CD1c-positive myeloid dendritic cell (primary cell): Measurements from ENCODE around the gene TXNDC16.

ENCODE experiments used
- DNase-seq: peaks from one replicate; pipeline ENCODE4 v3.0.0-alpha.2; 2016; ENCODE audit errors: extremely low spot score

Gene TXNDC16

DNA sequence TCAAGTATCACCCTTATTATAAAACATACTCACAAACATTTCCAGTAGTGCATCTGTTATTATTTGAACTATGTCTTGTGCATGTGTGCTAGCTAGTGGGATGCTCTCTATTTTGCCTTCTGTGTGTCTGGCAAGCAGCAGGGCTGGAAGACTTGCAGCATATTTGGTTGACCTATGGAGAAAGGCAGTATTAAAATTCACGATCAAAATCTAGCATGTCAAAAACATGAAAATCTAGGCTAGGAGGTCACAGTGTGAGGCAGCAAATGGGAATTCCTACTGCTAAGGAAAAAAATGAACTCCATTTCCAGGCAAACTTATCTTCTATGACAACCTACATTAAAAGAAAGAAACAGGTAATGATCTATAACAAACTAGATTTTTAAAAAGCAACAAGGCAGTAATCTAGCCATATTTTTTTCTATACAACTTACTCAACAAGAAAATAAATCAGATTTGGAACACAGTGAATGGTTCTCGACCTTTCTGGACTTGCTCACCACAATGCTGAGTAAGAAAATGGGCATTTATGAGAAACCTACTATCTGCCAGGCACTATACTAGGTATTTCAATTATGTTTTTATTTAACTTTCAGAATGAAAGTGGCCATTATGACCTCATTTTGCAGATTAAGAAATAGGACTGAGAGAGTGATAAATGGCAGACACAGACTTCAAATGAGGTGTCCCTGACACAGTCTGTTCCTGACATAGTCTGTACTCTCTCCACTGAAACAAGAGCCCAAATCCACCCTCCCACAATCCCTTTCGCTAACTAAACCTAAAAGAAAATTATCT is 96.8 kb downstream of the TXNDC16 start:
- no peak for DNase-seq

- no peak for DNase-seq
These were observed 105.1 kb downstream of the TXNDC16 start for GRCh38 chr14:52447236-52447635.

DNA sequence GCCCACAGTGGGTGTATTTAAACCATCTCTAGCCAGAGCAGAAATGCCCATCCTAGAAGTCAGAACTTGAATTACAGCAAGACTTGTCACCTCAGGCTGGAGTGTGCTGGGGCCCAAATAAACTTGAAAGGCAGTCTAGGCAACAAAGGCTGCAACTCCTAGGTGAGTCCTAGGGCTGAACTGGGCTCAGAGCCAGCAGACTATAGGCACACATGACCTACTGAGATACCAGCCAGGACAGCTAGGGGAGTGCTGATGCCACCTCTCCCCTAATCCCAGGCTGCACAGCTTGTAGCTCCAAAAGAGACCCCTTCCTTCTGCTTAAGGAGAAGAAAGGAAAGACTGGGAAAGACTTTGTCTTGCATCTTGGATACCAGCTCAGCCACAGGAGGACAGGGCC is 106.0 kb downstream of the TXNDC16 start:
- no peak for DNase-seq

DNA sequence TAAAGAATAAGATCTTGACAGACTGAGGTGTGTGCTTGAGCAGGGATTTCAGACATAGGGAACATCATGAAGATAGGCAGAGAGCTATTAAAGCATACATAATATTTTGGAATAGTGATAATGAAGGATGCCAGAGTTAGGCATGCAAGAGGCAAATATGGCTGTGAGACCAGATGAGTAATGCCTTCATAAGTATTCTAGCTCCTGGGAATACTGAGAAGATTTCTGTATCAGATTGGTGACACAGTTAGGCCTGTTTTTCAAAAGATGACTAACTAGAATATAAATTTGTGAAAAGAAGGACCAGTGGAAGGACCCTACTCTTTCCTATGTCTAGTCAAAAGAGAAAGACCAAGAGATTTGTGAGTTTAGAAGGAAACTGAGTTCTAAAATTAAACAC is 108.8 kb downstream of the TXNDC16 start:
- DNase-seq = no peak

DNA sequence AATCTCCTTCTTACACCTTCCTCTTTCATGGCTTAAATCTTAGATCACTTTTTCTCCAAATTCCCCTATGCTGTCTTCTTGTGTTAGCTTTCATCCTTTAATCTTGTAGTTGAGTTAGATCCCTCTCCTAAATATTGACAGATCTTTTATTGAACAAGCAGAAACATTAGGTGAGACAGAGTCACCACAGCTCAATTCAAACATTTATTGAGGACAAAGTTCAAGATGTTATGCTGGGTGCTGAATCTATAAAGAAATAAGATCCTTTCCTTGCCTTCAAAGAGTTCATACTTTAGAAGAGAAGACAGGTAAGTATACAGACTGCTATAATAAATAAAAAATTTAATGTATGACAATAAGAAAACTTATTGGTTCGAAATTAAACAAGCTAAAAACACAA is 109.7 kb downstream of the TXNDC16 start:
- no peak for DNase-seq

DNA sequence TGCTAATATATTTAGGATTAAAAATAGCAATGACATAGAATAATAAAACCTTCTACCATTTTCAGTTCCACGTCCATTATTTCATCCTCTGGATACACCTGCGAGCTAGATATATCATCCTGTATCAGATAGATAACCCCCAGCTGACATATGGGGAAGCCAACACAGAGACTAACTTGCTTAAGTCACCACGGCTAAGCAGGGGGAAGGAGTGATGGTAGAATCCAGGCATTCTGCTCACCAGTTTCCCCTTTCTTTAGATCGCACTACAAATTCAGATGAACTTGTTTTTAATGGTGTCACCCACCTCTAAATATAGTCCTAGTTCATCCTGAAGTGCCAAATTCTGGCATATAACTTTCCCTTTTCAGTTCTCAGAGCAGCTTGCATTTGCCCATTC is 110.1 kb downstream of the TXNDC16 start:
- no peak for DNase-seq

GRCh38 chr14:52439476-52439875 is 112.8 kb downstream of the TXNDC16 start:
- no peak for DNase-seq

GRCh38 chr14:52434955-52435354 is 117.3 kb downstream of the TXNDC16 start:
- DNase-seq = no peak

- DNase-seq = no peak
These were observed 121.8 kb downstream of the TXNDC16 start for GRCh38 chr14:52430474-52430873.

DNA sequence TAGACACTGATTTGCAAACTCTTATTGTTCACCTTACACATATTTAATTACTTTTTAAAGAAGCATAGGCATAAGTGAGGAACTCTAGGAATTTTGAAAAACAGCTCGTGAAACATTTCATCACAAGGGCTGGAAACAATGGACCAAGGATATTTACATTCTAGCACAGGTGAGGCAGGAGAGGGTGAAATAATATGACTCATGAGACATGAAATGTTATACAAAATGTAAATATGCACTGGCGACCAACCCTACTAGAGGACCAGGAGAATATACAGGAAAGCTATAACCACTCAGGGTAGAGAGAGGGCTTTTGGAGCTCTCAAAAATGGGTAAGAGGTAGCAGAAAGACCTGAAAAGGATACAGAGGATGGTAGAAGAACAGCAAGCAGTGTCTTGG is 122.9 kb downstream of the TXNDC16 start:
- DNase-seq = no peak

GRCh38 chr14:52427460-52427859 is 124.8 kb downstream of the TXNDC16 start:
- DNase-seq = peak; percentile 13

DNA sequence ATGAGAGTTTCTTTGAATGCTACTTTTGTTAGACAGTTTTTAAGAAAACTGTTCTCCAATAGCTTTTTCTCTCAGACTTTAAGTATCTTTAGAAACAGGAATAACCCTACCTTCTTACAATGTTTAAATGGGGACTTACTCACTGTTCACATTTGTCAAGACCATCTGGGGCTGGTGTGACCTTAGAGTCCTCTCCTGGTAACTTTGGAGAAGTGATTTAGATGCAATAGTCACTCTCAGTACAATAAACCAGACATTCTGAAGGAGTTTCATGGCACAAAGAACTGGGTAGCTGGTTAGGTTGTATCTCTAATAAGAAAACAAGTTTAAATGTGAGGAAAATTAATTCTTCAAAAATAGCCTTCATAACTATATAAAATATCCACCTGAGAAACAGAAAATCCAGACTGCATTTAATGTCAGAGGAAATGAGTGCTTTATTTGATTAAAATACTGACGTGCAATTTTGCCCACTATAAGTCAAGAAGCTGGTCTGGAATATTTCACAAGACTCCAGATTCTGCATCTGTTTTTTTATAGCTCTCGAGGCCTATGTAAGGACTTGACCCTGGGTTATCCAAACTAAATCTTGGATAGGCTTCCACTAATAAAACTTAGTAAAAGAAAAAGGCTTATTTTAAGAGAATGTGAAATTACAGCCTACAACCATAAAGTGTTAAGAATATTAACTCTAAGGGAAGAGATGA is 129.5 kb downstream of the TXNDC16 start:
- DNase-seq = no peak

GRCh38 chr14:52417139-52417538 is 135.2 kb downstream of the TXNDC16 start:
- no peak for DNase-seq

DNA sequence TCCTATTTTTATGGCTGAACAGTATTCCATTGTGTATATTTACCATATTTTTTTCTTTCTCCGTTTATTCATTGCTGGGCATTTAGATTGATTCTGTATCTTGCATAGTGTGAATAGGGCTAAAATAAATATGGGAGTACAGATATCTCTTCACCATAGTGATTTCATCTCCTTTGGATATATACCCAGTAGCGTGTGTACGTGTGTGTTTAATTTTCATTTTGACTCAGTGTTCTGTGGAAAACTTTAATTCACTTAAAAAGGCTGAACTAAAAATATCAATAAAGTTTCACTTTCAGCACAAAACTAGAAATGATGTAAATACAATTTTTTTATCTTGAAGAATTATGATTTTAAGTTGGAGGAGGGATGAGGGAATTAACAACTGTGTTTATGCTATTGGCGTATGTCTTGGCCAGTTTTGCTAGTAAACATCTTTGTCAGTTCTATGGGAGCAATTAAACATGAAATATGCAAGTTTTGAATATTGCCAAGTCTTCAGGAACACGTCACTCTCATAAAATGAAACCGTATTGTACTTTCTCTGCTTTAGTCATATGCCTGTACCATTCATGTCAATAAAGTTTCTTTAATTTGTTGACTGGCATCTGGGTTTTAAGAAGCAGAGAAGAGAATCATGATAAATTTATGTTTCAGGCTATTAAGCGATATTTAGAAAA is 138.4 kb downstream of the TXNDC16 start:
- no peak for DNase-seq

DNA sequence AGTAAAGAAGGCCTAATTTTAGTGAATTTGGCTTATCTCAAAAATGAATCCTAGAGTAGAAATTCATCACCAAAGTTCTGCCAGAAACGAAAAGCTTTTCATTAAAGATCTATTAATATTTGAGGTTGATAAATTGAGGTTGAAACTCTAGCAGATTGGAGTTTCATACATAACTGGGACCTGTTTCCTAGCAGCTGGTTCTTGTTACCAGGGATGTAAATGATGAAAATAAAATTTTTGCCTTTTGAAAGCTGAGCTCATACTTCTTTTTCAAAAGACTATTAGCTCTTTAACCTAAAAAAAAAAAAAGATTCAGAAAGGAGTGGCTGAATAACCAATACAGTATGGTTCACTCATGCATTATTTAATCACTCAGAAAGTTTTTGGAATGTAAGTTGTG is 139.9 kb downstream of the TXNDC16 start:
- no peak for DNase-seq

- no peak for DNase-seq
These were observed 147.0 kb downstream of the TXNDC16 start for GRCh38 chr14:52405314-52405713.

DNA sequence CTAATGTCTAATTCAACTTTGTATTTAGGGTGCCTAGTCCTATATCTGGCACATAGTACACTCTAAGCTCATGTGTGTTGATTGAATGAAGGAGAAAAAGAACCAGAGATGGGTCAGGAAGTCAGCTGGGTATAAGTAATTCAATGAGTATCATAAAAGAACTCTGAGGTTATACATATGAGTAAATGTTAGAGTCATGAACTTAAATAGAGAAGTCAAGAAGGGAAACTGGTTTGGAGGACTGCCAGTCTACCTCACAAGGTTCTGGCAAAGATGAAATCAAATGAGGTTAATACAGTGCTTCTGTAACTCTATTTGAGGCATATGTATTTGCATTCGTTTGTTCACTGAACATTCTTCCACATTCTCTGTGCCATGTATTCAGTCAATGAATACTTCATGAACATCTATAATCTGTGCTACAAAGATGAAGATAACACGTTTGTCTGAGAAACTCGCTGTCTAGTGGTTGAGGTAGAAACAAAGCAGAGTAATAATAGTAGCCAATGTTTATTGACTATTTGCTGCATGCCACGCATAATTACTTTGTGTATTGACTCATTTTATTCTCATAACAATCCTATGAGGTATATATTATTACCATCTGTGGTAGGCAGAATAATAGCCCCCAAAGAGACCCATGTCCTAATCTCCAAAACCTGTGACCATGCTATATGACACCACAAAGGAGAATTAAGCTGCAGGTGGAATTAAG is 149.3 kb downstream of the TXNDC16 start:
- peak; percentile 68 for DNase-seq

GRCh38 chr14:52400846-52401245 is 151.5 kb downstream of the TXNDC16 start:
- DNase-seq = peak; percentile 44

GRCh38 chr14:52399921-52400595 is 152.2 kb downstream of the TXNDC16 start:
- DNase-seq = no peak

DNA sequence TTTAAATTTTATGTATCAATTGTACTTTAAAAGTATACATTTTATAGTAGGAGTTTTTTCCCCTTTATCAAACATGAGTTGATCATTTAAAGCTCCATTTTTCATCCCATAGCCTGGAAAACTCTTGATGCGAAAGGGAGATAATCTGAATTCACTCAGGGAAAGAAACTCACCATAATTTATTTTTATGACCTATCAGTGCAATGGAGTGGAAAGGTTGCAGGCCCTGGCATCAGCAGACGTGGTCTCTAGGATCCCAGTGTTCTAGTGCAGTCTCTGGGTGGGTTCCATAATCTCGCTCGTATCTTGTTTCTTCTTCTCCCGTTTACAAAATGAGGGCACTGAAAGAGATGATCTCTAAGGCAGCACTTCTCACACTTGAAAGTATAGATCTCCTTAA is 153.2 kb downstream of the TXNDC16 start:
- DNase-seq = no peak

DNA sequence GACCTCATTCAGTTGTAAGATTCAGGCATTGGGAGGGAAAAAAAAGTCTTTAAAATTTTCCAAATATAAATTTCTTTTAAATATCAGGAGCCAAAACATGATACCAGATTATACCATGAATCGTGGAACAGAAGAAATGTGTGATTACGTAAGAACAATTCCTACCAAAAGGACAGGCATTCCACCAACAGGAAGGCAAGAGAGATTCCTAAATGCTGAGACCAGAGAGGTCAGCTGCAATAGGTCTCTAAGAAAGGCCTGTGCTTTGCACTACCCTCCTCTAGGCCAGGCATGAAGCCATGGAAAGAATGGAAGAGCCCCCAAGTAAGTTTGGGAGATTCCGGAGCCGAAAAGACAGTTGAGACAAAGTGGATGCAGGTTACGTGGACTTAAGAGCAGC is 154.5 kb downstream of the TXNDC16 start:
- DNase-seq = no peak

- DNase-seq = peak; percentile 84
These were observed 156.6 kb downstream of the TXNDC16 start for GRCh38 chr14:52395728-52396127.
